ES-I3 (cell line): ENCODE results near the gene RHBDF1.
"Not testable (repeated sequence)": the region's sequence is repeated elsewhere in the genome, so short reads cannot be mapped to it uniquely, and the experiment has no call there.

ENCODE experiments used
- H3K36me3 ChIP-seq: 2 replicates; pipeline ENCODE4 v1.6.1; 2013; ENCODE audit warnings: mild to moderate bottlenecking, low read length, control low read depth, moderate library complexity; ENCODE audit not compliant: insufficient read depth
- H3K4me1 ChIP-seq: 2 replicates; pipeline ENCODE4 v1.6.1; 2013; ENCODE audit warnings: mild to moderate bottlenecking, control low read depth, low read length; ENCODE audit not compliant: insufficient read depth
- H3K9ac ChIP-seq: 2 replicates; pipeline ENCODE4 v1.6.1; 2013; ENCODE audit warnings: low read depth, mild to moderate bottlenecking, low read length, moderate library complexity
- H3K9me3 ChIP-seq: 2 replicates; pipeline ENCODE4 v1.6.1; 2013; ENCODE audit warnings: mild to moderate bottlenecking, low read length, moderate library complexity; ENCODE audit not compliant: control insufficient read depth, insufficient read depth

RHBDF1 gene

GRCh38 chr16:50769-51591, 21.5 kb downstream of the RHBDF1 start:
- Histone ChIP-seq H3K9ac (no peak overlapping the region), H3K4me1 (no peaks in the 10 kb centered on the region), H3K36me3 (peaks cover 15% of the 10 kb centered on the region), H3K9me3 (no peaks in the 10 kb centered on the region)

GRCh38 chr16:47234-47633, 25.2 kb downstream of the RHBDF1 start:
- Histone ChIP-seq H3K9me3 (peaks cover 2% of the 10 kb centered on the region; the same call in 1 of the 2 replicates), H3K4me1 (no peaks in the 10 kb centered on the region), H3K36me3 (peaks cover 23% of the 10 kb centered on the region), H3K9ac (no peak overlapping the region)

GRCh38 chr16:46510-46909, 25.9 kb downstream of the RHBDF1 start:
- not testable (repeated sequence) for H3K9me3 ChIP-seq, H3K4me1 ChIP-seq, H3K9ac ChIP-seq
- H3K36me3 ChIP-seq, result peaks cover 30% of the 10 kb centered on the region

GRCh38 chr16:45454-45853, 27.0 kb downstream of the RHBDF1 start:
- Histone ChIP-seq H3K9ac (no peak overlapping the region), H3K4me1 (no peaks in the 10 kb centered on the region), H3K9me3 (peaks cover 4% of the 10 kb centered on the region; the same call in 1 of the 2 replicates), H3K36me3 (peaks cover 27% of the 10 kb centered on the region)

GRCh38 chr16:44655-45054, 27.8 kb downstream of the RHBDF1 start:
- H3K9me3 ChIP-seq, result peaks cover 4% of the 10 kb centered on the region; the same call in 1 of the 2 replicates
- H3K36me3 ChIP-seq, result peaks cover 24% of the 10 kb centered on the region
- no peaks in the 10 kb centered on the region for H3K4me1 ChIP-seq
- H3K9ac ChIP-seq, result no peak overlapping the region

GRCh38 chr16:43294-43693, 29.1 kb downstream of the RHBDF1 start:
- Histone ChIP-seq H3K4me1 (no peaks in the 10 kb centered on the region), H3K9me3 (peaks cover 4% of the 10 kb centered on the region; the same call in 1 of the 2 replicates), H3K9ac (no peak overlapping the region), H3K36me3 (peaks cover 24% of the 10 kb centered on the region)

- Histone ChIP-seq H3K9me3 (peaks cover 4% of the 10 kb centered on the region; the same call in 1 of the 2 replicates), H3K36me3 (peaks cover 24% of the 10 kb centered on the region), H3K9ac (no peak overlapping the region), H3K4me1 (no peaks in the 10 kb centered on the region)
These were observed 29.7 kb downstream of the RHBDF1 start for GRCh38 chr16:42691-43090.

GRCh38 chr16:42069-42457, 30.4 kb downstream of the RHBDF1 start:
- Histone ChIP-seq H3K4me1 (no peaks in the 10 kb centered on the region), H3K36me3 (peaks cover 21% of the 10 kb centered on the region), H3K9ac (no peak overlapping the region), H3K9me3 (peaks cover 4% of the 10 kb centered on the region; the same call in 1 of the 2 replicates)

GRCh38 chr16:41439-42068, 30.9 kb downstream of the RHBDF1 start:
- Histone ChIP-seq H3K36me3 (peaks cover 20% of the 10 kb centered on the region), H3K9ac (no peak overlapping the region), H3K4me1 (no peaks in the 10 kb centered on the region), H3K9me3 (peaks cover 4% of the 10 kb centered on the region; the same call in 1 of the 2 replicates)

GRCh38 chr16:38941-39892, 33.2 kb downstream of the RHBDF1 start:
- peaks cover 4% of the 10 kb centered on the region; the same call in 1 of the 2 replicates for H3K9me3 ChIP-seq
- no peaks in the 10 kb centered on the region for H3K4me1 ChIP-seq
- H3K36me3 ChIP-seq, result peaks cover 17% of the 10 kb centered on the region; the same call in 1 of the 2 replicates
- no peak overlapping the region for H3K9ac ChIP-seq

- H3K36me3 ChIP-seq, result peaks cover 15% of the 10 kb centered on the region; the same call in 1 of the 2 replicates
- not testable (repeated sequence) for H3K4me1 ChIP-seq, H3K9ac ChIP-seq, H3K9me3 ChIP-seq
These were observed 34.2 kb downstream of the RHBDF1 start for GRCh38 chr16:38206-38605.

GRCh38 chr16:37511-37910, 34.9 kb downstream of the RHBDF1 start:
- H3K9ac ChIP-seq, result no peak overlapping the region
- no peaks in the 10 kb centered on the region for H3K4me1 ChIP-seq
- H3K9me3 ChIP-seq, result peaks cover 4% of the 10 kb centered on the region; the same call in 1 of the 2 replicates
- peaks cover 11% of the 10 kb centered on the region; the same call in 1 of the 2 replicates for H3K36me3 ChIP-seq

GRCh38 chr16:36336-36984, 36.0 kb downstream of the RHBDF1 start:
- Histone ChIP-seq H3K9me3 (no peaks in the 10 kb centered on the region), H3K9ac (no peak overlapping the region), H3K36me3 (peaks cover 1% of the 10 kb centered on the region; the same call in 1 of the 2 replicates), H3K4me1 (no peaks in the 10 kb centered on the region)
